Ishikawa (cell line): ENCODE results near the gene VDR.

ENCODE experiments used
- CREB1 ChIP-seq: IDR thresholded peaks from 2 replicates; pipeline ENCODE4 v1.6.1; 2012; ENCODE audit warnings: low read depth
- MAX ChIP-seq: IDR thresholded peaks from 2 replicates; pipeline ENCODE4 v1.6.1; 2012
- NFIC ChIP-seq: IDR thresholded peaks from 2 replicates; pipeline ENCODE4 v1.6.1; 2012
- RAD21 ChIP-seq: IDR thresholded peaks from 2 replicates; pipeline ENCODE4 v1.6.1; 2012; ENCODE audit warnings: low read depth

DNA sequence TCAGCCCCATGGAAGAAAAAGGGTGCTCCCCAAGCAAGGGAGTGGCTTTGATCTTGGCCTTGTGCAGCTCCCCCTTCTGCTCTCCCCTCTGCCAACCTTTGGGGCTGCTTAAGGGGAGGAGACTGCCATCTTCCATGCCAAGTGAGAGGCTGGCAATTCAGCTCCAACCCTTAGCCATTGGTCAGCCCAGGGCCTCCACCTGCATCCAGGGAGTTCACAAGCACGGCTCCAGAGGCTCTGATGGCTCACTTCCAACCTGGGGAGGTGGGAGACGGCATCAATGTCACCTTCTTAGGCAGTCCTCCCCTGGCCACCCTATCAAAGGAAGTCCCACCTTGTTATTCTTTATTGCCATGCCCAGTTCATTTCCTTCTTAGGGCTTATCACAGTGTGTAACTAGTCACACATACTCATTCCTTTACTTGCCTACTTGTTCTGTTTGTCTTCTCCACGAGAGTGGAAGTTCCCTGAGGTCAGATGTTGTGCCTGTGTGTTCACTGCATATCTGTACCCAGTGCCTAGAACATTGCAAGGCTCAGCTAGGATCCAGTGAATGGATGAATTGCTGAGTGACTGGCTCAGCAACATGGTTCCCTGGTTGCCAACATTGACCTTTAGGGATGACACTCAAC lies 90.1 kb downstream of the VDR start:
- TF ChIP-seq MAX: no peak
- TF ChIP-seq NFIC: no peak
- TF ChIP-seq RAD21: no peak
- no peak for TF ChIP-seq CREB1
